GM21390 (cell line): ENCODE data around the gene COBL.

ENCODE experiments used
- ATAC-seq: cut with Tn5 transposase; IDR thresholded peaks from one replicate; pipeline ENCODE4 v1.9.1; 2021; ENCODE audit not compliant: unreplicated experiment

COBL gene

DNA sequence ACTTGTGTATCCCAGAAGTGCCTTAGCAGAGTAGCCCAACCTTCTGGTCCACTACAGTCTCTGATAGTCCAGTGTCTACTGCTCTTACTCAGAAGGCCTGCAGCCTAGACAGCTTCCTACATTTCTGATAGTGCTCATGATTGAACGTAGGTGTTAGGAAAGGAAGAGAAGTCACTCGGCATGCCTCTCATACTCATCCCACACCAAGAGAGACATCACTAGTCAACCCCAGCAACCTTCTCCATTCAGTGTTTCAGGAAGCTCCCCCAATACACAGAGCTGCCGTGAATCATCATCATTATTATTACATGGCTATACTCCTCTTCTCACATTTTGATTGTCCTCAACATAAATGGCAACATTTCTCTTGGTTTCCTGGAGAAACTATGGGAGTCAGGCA lies 166.4 kb downstream of the COBL start:
- no peak for ATAC-seq

DNA sequence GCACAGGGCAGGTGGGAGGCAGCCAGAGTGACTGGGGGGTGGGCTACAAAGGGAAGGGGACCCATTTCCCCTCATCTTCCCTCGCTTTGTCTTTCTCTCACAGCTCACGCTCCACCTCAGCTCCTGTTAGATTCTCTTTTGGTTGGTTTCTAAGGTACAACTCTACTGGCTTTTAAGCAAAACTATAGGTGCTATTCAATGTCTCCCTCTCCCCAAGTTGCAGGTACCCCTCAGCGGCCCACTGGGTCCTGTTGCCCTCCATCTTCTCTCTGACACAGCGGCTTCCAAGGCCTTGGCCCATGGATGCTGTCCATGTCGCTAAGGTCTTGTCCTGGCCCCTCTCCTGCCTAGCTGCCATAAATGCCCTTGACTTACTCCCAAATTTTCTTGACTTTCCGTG lies 168.4 kb downstream of the COBL start:
- ATAC-seq: no peak

DNA sequence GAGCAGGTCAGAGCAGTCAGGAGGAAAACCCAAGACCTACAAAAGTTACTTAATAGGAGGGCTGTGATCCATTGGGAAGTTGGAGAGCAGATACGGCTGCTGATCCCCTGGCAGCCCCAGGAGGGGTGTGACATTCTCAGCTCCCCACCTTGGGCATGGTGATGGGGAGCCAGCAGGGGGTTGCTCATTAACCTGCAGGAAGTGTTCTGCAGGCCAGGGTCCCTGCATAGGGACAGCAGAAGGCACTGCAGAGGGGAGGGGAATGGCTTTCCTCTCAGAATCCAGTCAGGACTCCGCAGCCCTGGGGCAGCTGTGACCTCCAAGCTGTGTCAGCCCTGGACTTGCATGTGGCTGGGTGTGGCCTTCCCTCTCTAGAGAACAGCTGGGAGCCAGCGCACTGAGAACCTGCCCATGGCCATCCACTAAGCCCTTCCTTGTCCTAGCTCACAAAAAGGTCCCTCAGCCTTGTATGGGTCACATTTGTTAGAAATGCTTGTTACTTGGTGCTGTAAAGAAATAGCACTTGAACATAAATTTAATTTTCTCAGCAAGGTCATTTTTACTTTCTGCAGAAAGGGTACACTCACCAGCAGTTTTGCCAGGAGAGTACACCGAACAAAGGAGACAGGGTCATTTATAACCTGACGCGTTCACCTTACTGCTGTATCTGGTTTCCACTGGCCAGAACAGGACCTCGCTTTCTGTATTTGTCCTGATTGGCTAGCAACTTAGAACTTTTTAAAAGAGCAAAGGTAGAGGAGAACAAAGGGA lies 169.6 kb downstream of the COBL start:
- no peak for ATAC-seq

DNA sequence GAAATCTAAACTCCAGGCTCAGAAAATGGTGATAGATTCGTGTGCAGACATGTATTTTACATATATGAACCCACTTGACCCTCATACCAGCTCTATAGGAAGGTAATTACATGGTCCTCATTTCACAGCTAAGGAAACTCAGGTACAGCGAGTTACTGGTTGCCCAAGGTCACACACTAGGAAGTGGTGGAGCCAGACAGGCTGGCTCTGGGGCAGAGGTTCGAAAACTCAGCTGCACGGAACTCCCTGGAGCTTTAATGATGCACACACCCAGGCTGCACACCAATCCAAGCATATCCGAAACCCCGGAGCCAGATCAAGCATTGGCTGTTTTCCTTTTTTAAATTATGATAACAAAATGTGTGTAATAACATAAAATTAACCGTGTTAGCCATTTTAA lies 172.4 kb downstream of the COBL start:
- ATAC-seq: no peak

DNA sequence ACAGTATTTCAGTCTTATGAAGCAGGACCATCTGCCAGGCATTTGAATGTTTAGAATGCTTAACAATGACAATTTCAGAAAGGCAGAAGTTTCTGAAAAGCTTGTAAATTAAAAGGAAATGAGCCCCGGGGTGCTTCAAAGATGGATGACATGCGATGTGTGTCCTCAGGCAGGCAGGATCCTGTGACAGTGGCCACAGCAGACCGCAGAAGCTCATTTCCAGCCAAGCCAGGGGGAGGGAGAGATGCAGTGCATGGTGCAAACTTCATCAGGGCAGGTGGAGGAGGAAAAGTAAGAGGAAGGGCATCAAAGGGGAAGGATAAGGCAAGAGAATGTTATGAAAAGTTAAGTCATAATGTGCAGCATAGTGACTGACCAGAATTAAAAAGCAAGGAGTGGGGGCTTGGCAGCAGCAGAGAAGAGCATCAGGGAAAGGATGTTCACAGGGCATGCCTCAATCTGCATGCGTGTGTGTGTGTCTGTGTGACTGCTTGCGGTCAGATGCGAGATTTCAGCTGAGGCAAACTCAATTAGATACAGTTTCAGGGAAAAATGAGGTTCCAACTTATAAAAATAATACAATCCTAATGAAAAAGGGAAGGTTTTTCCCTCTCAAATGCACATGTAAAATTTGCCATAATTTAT lies 173.7 kb downstream of the COBL start:
- ATAC-seq: no peak

DNA sequence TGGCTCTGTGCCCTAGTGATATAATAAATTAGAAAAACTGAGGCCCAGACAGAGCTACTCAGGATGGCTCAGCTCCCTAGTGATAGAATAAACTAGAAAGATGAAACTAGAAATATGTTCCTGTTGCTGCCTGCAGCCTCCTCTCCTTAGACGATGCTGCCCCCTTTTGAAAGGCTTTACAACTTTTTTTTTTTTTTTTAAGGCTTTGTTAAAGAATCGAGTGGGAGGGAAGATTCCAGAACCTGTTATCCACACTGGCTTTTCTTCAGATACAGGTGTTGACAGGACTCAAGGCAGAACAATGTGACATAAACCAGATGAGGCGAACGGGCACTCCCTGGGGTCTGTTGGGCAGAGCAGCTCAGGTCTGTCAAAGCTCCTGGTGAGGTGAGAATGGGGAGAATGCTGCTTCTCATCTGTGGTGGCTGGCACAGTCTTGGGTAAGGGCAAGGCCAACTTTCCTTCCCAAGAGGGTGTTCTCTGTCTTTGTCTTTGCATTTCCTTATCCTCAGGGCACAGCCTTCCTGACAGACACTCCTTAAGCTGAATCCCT lies 175.1 kb downstream of the COBL start:
- ATAC-seq: no peak

DNA sequence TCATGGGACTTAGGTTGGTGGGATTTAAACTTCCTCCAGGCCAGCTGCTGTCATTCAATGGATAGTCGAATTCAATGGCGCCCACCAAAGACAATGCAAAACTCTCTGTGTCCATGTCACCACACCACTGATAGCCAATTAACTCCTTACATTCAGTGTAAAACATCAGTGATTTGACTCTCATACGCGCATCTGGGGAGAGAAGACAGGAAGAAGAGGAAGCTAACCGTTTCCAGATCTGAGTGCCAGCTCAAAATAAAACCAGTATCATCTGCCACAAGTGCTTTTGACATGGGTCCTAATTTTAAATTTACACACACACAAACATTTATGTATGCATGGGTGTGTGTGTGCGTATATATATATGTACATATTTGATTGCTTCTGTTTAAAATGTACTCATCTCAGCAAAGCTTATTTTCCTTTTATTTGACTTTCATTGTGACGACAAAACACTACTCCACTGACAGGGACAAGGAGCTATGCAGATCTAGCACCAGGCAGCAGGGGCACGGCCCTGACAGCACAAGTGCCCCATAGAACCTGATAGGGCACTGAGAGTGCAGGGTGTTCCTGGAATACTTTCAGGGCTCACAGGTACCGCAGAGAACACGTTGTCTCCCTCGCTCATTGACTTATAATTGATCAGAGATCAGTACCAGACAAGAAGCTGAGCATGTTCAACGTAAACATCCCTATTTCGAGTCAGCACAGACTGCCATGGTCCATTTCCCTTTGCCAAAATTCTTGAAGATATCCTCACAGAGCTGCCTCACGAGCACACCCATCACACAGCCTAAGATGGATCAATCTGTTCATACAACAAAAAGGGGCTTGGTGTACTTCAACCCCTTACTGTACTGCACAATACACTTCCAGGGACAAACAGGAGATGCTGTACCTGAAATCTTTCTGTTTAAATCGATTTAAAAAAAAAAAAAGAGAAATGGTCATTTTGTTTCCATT lies 176.1 kb downstream of the COBL start:
- no peak for ATAC-seq

DNA sequence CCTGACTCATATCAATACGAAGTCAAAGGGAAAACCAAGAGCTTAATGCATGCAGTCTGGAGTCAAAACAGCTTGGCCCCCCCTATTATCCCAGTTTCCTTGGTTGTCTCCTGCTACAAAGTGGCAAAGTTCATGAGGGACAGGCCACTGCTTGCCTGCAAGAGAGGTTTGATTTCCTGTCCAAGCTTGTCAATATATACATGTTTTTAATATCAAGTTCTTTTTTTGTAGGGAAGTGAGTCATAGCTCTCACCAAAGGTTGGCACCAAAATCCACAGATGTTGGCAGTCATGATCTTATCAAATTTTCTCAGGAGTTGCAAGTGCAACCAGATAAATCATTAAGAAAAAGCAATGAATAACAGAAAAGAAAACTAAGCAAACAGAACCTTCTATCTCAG lies 176.8 kb downstream of the COBL start:
- no peak for ATAC-seq

DNA sequence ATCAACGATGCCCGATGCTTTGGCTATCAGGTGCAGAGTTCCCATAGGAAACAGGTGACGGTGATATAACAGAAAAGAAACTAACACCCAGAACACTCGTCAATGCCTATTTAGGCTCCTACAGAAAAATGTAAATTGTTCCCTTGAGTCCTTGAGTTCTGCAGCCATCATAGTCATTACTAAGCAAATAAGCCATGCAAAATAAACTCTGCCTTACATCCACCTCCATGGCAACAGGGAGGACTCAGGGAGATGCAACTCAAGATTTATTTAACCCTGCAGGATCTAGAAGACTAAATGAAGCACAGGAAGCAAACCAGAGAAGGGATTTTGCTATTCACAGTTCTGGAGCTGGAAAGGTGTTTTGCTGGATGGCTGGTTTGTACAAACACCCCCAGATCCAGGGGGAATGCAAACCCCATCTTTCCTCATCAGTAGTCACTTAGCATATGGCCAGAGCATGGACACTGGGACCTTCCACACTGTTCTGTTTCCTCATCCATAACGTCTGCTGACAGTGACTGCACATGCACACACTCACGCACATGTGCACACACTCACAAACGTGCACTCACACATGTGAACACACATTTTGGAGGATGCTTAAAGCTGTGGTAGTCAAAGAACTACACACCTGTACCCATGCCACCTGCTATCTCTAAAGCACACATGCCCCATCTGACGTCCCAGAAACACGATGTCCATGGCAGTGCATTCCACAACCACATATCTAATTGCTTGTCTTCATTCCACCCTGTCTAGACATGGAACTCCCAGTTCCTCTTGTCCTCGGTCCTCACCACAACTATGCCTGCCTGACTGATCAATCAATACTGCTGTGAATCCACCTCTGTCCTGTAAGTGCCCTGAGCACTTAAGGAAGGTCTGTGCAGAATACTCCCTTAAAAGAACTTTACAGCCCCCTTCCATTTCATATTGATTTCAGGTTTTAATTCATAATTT lies 178.2 kb downstream of the COBL start:
- no peak for ATAC-seq

DNA sequence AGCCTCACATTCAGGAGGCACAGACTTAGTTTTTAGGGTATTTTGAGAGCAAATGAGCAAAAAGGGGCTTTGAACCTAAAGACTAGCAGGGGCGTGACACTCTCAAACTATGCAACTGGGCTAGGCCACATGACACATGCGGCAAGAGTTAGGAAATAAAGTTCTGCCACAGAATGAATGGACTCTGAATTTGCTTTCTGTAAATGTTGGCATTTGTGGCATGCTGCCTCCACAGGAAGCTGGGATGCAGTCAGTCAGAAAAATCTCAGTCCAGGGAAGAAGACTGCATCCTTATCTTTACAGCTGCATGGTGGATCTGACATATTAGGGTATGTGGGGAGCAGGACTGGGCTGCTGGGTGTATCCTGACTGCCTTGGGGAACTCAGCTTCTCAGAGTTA lies 181.0 kb downstream of the COBL start:
- no peak for ATAC-seq

DNA sequence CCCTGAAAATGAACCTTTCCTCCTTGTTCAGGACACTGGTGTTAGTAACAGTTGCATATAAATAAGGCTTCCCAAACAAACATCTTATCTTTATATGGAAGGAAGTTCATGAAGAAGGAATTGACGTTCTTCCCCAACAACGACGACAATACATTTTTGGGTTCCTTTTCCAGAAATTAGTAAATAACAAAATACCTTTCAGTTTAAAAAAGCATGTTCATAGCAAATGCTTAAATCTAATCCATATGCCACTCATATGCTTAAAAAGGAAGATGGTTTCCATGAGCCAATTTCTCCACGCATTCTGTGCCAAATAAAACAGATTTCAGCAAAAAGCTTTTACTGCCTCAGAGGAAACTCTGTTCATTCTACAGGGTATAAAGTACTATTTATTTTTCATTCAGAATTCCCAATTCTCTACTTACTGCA lies 182.6 kb downstream of the COBL start:
- no peak for ATAC-seq

DNA sequence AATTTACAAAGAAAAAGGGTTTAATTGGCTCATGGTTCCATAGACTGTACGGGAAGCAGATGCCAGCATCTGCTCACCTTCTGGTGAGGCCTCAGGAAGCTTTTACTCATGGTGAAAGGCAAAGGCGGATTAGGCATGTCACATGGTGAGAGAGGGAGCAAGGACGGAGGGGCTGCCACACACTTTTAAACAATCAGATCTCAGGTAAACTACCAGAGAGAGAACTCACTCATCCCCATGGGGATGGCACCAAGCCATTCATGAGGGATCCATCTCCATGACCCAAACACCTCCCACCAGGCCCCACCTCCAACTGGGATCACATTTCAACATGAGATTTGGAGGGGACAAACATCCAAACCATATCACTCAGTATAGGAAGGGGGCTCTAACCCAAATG lies 183.9 kb downstream of the COBL start:
- ATAC-seq: no peak

DNA sequence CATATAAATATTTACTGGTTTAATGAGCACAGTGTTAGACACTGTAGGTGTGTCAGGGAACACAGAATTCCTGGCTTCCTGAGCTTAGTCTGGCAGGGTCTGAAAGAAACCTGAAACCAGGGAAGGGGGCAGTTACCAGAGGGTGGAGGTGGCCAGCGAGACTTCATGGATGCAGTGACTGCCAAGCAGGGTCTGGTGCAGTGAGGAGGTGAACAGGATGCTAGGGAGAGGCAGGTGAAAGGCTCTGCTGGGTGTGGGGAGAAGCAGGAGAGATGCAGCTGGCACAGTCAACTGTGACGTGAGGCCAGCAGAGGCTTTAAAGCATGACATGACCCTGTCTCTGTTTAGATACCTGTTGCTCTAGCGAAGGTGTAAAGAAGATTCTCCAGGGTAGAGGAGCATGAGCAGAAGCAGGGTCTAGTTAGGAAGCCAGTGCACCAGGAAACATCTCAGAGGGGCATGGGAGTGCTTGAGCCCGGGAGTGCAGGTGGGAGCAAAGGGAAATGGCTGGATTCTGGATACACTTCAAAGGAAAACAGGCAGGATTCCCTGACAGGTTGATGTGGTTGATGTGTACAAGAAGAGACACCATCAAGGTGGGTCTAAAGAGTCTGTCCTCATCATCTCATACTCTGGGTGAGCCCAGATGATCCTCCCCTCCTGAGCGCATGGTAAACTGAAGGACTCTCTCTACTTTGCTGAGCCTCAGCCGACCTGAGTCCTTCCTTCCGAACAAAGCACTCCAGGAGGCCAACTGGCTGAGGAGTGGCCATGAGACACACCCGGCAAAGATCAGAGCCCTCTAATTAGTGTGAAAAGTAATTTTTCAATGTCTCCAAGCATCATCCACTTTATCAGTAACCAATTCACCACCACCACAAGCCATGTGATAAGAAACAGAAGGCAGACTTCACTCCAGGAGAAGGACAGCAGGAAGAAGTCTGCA lies 186.8 kb downstream of the COBL start:
- no peak for ATAC-seq

DNA sequence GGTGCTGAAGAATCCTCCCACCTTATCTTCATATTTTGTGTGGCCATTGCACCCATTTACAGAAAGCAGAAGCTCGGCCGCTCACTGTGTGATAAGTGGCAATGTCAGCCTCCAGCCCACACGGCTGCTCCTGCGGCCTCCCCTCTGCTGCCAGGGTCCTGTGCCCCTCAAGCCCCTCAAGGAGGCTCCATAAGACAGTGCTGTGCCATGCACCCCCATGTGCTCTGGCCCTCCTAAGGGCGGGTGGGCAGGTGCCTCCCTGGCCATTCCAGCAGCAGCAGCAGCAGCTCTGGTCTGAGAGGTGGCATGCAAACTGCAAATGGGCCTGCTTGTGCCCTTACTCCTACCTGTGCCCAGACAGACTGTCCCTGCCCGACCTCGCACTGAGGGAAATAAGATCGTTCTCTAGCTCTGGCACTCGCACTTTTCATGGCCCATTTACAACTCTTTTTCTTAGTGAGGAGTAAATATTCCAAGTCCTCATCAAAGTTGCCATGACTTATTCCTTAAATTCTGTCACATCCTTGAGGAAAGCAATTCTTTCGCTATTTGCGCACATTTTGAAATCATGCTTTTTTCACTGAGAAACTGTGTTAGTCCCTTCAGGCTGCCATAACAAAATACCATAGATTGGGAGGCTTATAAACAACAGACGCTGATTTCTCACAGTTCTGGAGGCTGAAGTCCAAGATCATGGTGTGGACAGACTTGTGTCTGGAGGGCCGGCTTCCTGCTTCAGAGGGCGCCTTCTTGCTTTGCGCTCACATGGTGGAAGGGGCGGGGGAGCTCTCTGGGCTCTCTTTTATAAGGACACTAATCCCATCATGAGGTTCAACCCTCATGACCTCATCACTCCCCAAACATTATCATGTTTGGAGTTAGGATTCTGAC lies 187.8 kb downstream of the COBL start:
- ATAC-seq: no peak

DNA sequence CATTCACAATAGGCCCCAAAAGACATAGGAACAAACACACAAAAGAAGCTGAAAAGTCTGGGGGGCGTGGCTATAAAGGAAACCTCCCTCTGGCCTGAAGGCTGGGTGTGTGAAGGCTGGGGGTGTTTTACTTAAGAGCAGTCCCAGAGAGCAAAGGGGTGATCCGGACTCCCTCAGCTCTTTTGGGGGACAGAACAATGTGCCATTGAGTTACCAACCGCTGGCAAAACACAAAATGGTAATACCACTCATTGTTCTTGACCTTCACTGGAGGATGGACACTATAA lies 189.0 kb downstream of the COBL start:
- ATAC-seq: no peak

DNA sequence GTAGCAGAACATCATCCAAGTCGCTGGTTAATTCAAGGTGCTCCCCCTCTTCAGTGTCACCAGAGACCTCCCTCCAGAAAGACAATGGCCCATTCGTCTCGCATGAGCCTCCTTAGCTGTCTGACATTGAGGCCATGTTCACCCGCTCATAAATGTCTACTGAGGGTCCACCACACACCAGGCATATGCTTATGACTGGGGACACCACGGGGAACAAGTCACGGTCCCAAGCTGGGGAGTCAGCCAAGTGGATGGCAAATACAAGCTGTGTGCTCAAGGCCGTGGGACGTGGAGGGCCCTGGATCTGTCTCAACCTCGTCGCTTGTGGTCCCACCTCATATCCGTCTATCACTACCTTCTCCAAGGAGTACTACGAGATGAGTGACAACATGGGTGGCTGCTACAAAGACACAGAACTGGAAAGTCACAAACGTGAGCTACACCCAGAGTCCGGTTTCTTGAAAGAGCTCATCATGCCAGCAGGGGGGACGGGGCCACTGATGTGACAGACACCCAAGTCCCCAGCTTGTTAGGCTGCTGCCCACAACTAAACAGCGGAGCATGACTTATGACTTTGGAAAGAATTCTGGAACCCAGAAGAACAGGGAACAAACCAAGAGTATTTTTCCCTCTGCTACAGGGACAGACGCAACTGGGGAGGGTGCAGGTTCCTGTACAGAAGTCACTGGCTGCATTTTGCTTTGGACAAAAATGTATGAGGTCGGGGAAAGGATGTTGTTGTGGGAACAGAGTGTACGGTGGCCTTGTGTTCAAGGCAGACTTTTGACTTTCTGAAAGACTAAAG lies 189.6 kb downstream of the COBL start:
- no peak for ATAC-seq

DNA sequence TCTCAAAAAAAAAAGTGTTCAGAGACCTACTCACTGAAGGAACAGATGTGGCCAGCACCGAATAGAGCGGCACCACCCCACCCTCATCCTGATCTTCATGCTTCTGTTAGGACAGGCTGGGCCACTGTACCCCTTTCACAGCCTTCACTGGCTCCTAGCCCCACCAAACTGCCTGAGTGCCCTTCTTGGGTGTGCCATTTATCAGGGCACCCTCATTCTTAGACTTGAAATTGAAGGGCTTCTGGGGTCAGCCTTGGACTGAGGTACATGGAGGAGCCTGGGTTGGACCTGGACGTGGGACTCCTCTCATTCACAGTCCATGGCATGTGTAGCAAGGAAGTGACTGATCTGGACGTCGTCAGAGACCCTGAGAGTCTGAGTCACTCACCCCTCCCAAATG lies 190.3 kb downstream of the COBL start:
- ATAC-seq: no peak

DNA sequence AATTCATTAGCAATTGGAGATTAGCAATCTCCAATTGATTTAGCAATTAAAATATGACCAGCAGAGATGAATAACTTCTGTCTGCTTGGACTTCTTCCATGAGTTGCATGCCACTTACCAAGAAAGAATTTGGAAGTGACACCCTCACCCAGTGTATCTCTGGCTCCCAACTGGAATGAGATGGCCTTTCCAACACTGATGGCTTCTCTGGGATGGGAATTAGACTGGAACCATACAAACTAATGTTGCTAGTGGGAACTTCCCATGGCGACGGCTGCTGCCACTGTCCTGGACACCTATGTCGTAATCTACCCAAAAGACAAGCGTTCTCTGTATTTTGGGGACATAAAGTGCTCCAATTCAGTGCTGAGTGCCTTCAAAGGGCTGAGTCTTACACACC lies 192.3 kb downstream of the COBL start:
- ATAC-seq: no peak
